Upper lobe of left lung (tissue), 4 donors: ENCODE results near the gene ANKRD62.

Experiments used
- POLR2A ChIP-seq, 4 donors: fragments of 450-650 bp; IDR thresholded peaks; one replicate each; pipeline ENCODE4 v1.5.1; 2016 to 2017; ENCODE audit warnings: antibody characterized with exemption in 4 of 4, mild to moderate bottlenecking in 2 of 4
- POLR2AphosphoS5 ChIP-seq, 2 donors: sonication (generic); formaldehyde crosslinking; IDR thresholded peaks; one replicate each; pipeline ENCODE4 v1.5.1; 2017; ENCODE audit warnings: antibody characterized with exemption in 2 of 2

GRCh38 chr18:12059334-12060181 is 34.1 kb upstream of the ANKRD62 start:
- TF ChIP-seq POLR2A (IDR thresholded peaks at IDR 0.05) (no peak), POLR2AphosphoS5 (IDR thresholded peaks at IDR 0.05) (no peak)
